CD4-positive, alpha-beta T cell treated with Interferon alpha-2 for 1 hour (primary cell): ENCODE measurements around the gene EYS.
"Not testable (repeated sequence)": the region's sequence is repeated elsewhere in the genome, so short reads cannot be mapped to it uniquely, and the experiment has no call there.

Experiments used
- DNase-seq, 2 donors: peaks; one replicate each; pipeline ENCODE4 v3.0.0-alpha.2; 2020 to 2022

The EYS gene

DNA sequence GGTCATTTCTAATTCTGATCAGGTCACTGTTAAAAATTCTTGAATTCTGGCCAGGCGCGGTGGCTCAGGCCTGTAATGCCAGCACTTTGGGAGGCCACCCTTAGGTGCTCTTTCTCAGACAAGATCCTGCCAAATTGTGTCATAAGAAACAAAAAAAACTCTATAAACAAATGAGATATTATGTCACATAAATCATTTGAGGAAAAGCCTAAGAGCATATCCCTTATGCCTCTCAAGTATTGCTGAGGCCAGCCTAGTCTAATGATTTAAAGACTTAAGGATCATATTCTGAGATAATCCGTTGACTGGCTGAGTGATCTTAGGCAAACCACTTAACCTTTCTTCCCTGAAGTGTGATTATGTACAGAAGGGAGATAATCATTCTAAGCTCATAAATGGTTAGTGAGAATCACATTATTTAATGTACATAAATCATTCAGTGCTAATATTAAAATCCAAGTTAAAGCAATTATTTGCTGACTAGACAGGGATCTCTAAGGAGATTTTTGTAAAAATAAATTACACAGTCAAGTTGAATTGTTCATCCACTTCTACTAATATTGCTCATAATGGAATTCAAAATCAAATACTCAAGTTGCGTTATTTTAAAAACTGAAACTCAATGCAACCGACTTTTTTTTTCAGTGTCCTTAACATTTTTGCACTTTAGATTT, 1706.1 kb downstream of the EYS start:
- DNase-seq = no peak

DNA sequence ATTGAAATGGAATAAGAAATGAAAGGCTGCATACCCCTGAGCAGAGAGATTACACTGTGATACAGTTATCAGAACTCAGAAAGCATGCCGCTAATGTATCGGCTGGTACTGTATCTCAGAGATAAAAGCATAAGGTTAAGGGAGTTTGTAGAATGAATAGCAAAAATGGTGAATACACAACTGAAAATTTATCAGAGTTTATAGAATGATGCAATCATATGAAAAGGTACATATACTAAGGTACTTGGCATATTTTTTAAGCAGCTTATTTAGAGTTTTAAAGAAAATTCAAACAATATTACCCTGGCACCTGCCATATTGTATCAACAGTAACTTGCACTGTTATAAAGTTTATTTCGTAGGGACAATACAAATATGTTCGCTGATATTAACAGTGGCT, 1707.4 kb downstream of the EYS start:
- no peak for DNase-seq

- DNase-seq = no peak
Measured at GRCh38 chr6:63998991-63999390, 1708.0 kb downstream of the EYS start.

- DNase-seq = no peak
Measured at GRCh38 chr6:63997734-63998133, 1709.3 kb downstream of the EYS start.

DNA sequence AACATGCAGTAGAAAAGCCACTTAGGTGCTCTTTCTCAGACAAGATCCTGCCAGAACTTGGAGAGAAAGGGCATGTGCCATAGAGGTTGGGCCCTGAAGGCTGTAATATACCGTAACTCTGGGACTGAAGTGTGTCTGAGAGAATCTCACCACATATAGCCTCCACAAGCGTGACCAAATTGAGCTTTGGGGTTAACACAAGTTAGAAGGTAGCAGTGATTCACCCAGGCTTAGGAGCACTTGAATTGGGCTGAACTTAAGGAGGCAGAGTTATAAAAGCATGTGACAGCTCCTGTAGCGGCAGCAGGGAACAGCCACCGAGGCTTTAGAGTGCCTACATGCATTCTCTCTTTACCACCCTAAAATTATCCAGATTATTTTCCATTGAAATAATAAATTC, 1709.8 kb downstream of the EYS start:
- DNase-seq = no peak

DNA sequence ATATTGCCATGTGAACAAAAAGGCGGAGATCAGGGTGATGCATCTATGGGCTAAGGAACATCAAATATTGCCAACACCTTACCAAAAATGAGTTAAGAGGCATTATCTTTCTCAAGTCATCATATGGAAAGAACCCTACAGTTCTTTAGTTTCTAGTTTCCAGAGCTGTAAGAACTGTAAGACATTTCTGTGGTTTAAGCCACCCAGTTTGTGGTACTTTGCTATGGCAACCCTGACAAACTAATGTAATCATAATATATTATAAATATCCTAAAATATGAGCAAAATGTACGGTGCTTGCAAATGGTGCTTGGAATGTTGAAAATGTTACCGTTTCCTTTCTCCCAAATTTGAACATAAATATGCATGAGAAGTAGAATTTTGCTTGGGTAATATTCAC, 1721.8 kb downstream of the EYS start:
- no peak for DNase-seq

DNA sequence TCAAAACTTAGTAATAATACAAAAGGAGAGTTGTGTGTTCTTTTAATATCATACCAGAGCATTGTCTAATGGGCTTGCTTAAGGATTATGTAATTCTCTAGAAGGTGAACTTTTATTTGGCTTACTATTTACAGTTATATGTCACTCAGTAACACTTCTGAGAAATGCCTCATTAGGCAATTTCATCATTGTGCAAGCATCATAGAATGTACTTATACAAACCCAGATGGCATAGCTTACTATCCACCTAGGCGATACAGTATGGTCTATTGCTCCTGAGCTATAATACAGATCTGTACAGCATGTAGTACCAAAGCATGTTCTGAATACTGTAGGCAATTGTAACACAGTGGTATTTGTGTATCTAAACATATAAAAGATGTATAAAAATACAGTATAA, 1731.3 kb downstream of the EYS start:
- DNase-seq = no peak

- no peak for DNase-seq
Measured at GRCh38 chr6:63968650-63969049, 1738.4 kb downstream of the EYS start.

GRCh38 chr6:63964366-63964765, 1742.7 kb downstream of the EYS start:
- DNase-seq = no peak

GRCh38 chr6:63963769-63964315, 1743.2 kb downstream of the EYS start:
- DNase-seq = no peak

GRCh38 chr6:63953336-63954021, 1753.5 kb downstream of the EYS start:
- not testable (repeated sequence) for DNase-seq

GRCh38 chr6:63947792-63948529, 1759.1 kb downstream of the EYS start:
- no peak for DNase-seq

GRCh38 chr6:63945987-63946386, 1761.0 kb downstream of the EYS start:
- no peak for DNase-seq

DNA sequence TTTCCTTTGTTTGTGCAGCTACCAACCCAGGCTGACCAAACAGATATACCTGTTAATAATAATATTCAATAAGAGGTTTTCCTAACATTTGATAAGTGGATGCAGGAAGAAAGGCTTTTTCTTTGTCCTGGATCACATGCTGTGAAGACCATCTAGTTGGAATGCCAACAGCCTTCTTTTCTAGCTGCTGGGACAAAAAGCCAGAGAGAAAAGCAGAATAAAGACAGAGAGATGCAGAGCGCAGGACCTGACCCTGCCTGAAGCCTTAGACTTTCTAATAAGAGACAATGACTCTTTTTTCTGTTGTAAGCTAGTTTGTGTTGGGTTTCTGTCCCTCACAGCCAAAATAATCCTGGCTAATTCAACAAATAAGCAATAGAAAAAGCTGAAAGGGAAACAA, 1763.2 kb downstream of the EYS start:
- no peak for DNase-seq

DNA sequence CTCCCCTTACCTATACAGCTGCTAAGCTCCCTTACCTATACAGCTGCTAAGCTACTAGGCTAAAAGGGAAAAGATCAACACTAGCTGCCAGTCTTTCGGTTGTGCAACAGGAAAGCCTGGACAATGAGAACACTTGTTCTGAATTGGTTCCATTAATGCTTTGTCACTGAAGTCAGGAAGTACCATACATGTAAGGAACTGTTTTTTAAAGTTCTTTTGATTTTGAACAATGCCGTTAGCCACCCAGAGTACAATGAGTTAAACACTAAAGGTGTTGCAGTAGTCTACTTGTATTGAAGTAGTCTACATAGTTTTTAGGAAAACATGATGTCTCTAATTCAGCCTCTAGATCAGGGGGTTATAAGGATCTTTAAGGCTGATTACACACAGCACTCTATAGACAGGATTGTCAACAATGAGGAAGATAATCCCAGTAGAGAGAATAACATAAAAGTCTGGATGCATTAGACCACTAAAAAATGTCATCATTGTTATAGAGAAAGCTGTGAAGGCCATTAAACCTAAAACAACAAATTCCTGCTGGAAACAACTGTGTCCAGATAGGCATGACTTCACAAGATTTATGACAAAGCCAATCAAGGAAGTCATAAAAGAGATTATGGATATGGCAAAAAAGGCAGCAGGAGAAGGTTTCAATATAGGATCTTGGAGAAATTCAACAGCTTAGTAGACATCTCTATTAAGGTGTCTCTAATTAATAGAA, 1765.1 kb downstream of the EYS start:
- no peak for DNase-seq

- DNase-seq = no peak
Measured at GRCh38 chr6:63940056-63940455, 1767.0 kb downstream of the EYS start.

DNA sequence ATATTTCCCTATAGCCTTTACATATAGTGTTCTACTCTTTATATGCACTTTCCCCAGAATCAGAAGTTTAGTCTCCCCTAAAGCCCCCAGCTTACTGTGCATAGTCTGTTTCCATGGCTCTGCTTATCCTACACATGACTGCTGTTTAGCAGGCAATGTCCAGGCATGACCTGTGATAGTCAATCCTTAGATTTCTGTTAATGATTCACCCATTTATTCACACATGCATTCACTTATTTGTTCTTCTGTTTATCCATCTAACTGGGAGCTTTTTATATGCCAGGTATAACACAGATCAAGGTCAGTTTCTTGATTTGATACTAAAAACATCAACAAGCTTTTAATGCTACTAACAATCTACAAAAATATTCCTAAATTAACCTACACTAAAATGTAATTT, 1770.6 kb downstream of the EYS start:
- DNase-seq = no peak

DNA sequence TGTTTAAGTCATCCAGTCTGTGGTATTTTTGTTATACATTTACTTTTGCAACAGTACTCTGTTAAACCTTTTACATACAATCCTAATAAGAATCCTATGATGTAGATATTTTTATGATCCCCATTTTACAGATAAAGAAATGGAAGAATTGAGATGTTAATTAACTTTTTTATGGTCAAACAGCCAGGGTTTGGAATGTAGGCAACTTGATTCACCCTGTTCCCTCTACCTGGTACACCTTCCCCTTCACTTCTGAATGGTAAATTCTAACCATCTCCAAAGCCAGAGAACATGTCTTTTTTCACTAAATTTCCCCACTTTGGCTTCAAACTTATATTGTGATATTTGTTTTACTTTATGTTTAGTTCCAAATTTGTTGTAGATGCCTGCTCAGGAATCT, 1771.3 kb downstream of the EYS start:
- no peak for DNase-seq

- DNase-seq = not testable (repeated sequence)
Measured at GRCh38 chr6:63933948-63934347, 1773.1 kb downstream of the EYS start.

DNA sequence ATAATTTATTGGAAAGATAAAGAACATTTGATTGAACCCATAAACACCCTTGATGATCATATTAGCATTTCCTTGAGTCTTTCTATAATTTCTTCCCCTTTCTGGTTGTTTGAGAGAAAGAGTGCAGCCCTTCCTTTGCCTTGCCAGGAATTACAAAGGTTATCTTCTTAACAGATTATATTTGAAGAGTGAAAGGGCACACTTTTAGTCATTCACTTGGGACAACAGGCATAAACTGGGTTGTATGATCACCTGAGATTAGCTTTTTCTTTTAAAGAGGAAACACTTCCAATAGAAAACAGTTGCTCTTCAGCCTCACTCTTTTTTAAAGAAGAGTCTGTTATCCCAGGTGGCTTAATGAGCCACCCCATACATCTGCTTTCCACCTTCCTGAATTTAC, 1776.2 kb downstream of the EYS start:
- no peak for DNase-seq

GRCh38 chr6:63929111-63929510, 1777.9 kb downstream of the EYS start:
- DNase-seq = no peak

GRCh38 chr6:63928613-63929012, 1778.4 kb downstream of the EYS start:
- no peak for DNase-seq
